ENCODE measurements around the gene CCNJL. TPM values are rescaled to one million over a fixed set of nuclear protein-coding genes. Genes with fewer than 3 reads are reported as not detected.
A peak's percentile ranks its signal among the peaks of the same experiment; 100 is the strongest.
"Not testable (repeated sequence)": the region's sequence is repeated elsewhere in the genome, so short reads cannot be mapped to it uniquely, and the experiment has no call there.

CCNJL gene
- total RNA-seq, 3 donors from 2014 or later, result 0.10 to 0.30 (median 0.13) TPM

GRCh38 chr5:160251406-160252155 is 60.8 kb downstream of the CCNJL start:
- ATAC-seq, result no peak
- H3K4me3 Mint-ChIP-seq, result no peak overlapping the region
- H3K4me1 Mint-ChIP-seq (ENCODE audit: low read depth), result no peaks in the 10 kb centered on the region
- H3K36me3 Mint-ChIP-seq (ENCODE audit: insufficient read depth), result no peaks in the 10 kb centered on the region
- no peaks in the 10 kb centered on the region for H3K9me3 Mint-ChIP-seq
- DNase-seq, result no peak
- peaks cover 3% of the 10 kb centered on the region for H3K27me3 Mint-ChIP-seq (ENCODE audit: low read depth)

- no peak for ATAC-seq
- H3K4me1 Mint-ChIP-seq (ENCODE audit: low read depth), result no peaks in the 10 kb centered on the region
- peaks cover 3% of the 10 kb centered on the region for H3K27me3 Mint-ChIP-seq (ENCODE audit: low read depth)
- no peaks in the 10 kb centered on the region for H3K36me3 Mint-ChIP-seq (ENCODE audit: insufficient read depth)
- DNase-seq, result no peak
- no peaks in the 10 kb centered on the region for H3K9me3 Mint-ChIP-seq
- no peak overlapping the region for H3K4me3 Mint-ChIP-seq
Measured at GRCh38 chr5:160250826-160251225, 61.5 kb downstream of the CCNJL start.

- Mint-ChIP-seq H3K4me3 (no peak overlapping the region), H3K27me3 (ENCODE audit: low read depth) (peaks cover 3% of the 10 kb centered on the region), H3K9me3 (no peaks in the 10 kb centered on the region), H3K4me1 (ENCODE audit: low read depth) (no peaks in the 10 kb centered on the region), H3K36me3 (ENCODE audit: insufficient read depth) (no peaks in the 10 kb centered on the region)
- no peak for DNase-seq
- no peak for ATAC-seq
Measured at GRCh38 chr5:160250226-160250625, 62.1 kb downstream of the CCNJL start.

GRCh38 chr5:160249570-160249969 is 62.8 kb downstream of the CCNJL start:
- not testable (repeated sequence) for DNase-seq; ATAC-seq; H3K27me3 Mint-ChIP-seq (ENCODE audit: low read depth); H3K4me3 Mint-ChIP-seq; H3K9me3 Mint-ChIP-seq; H3K4me1 Mint-ChIP-seq (ENCODE audit: low read depth); H3K36me3 Mint-ChIP-seq (ENCODE audit: insufficient read depth)

- Mint-ChIP-seq H3K4me1 (ENCODE audit: low read depth) (no peaks in the 10 kb centered on the region), H3K27me3 (ENCODE audit: low read depth) (peaks cover 2% of the 10 kb centered on the region), H3K9me3 (no peaks in the 10 kb centered on the region), H3K4me3 (no peak overlapping the region), H3K36me3 (ENCODE audit: insufficient read depth) (no peaks in the 10 kb centered on the region)
- DNase-seq (no peak), ATAC-seq (no peak)
Measured at GRCh38 chr5:160245506-160246086, 66.8 kb downstream of the CCNJL start.

GRCh38 chr5:160242145-160242544 is 70.2 kb downstream of the CCNJL start:
- Mint-ChIP-seq H3K4me1 (ENCODE audit: low read depth) (no peaks in the 10 kb centered on the region), H3K4me3 (no peak overlapping the region), H3K36me3 (ENCODE audit: insufficient read depth) (no peaks in the 10 kb centered on the region), H3K27me3 (ENCODE audit: low read depth) (peaks cover 10% of the 10 kb centered on the region), H3K9me3 (no peaks in the 10 kb centered on the region)
- ATAC-seq, result no peak
- DNase-seq, result no peak

- ATAC-seq (no peak), DNase-seq (no peak)
- Mint-ChIP-seq H3K27me3 (ENCODE audit: low read depth) (peaks cover 10% of the 10 kb centered on the region), H3K36me3 (ENCODE audit: insufficient read depth) (no peaks in the 10 kb centered on the region), H3K9me3 (no peaks in the 10 kb centered on the region), H3K4me3 (no peak overlapping the region), H3K4me1 (ENCODE audit: low read depth) (no peaks in the 10 kb centered on the region)
Measured at GRCh38 chr5:160240350-160240749, 72.0 kb downstream of the CCNJL start.

- ATAC-seq, result no peak
- no peaks in the 10 kb centered on the region for H3K9me3 Mint-ChIP-seq
- peaks cover 10% of the 10 kb centered on the region for H3K27me3 Mint-ChIP-seq (ENCODE audit: low read depth)
- H3K4me3 Mint-ChIP-seq, result no peak overlapping the region
- no peaks in the 10 kb centered on the region for H3K4me1 Mint-ChIP-seq (ENCODE audit: low read depth)
- DNase-seq, result no peak
- H3K36me3 Mint-ChIP-seq (ENCODE audit: insufficient read depth), result no peaks in the 10 kb centered on the region
Measured at GRCh38 chr5:160237571-160238093, 74.7 kb downstream of the CCNJL start.

- Mint-ChIP-seq H3K4me1 (ENCODE audit: low read depth) (no peaks in the 10 kb centered on the region), H3K9me3 (no peaks in the 10 kb centered on the region), H3K4me3 (no peak overlapping the region), H3K36me3 (ENCODE audit: insufficient read depth) (no peaks in the 10 kb centered on the region), H3K27me3 (ENCODE audit: low read depth) (peaks cover 8% of the 10 kb centered on the region)
- ATAC-seq (no peak), DNase-seq (no peak)
Measured at GRCh38 chr5:160235731-160236130, 76.6 kb downstream of the CCNJL start.

- Mint-ChIP-seq H3K4me1 (ENCODE audit: low read depth) (no peaks in the 10 kb centered on the region), H3K4me3 (no peak overlapping the region), H3K36me3 (ENCODE audit: insufficient read depth) (no peaks in the 10 kb centered on the region), H3K27me3 (ENCODE audit: low read depth) (peaks cover 2% of the 10 kb centered on the region), H3K9me3 (no peaks in the 10 kb centered on the region)
- DNase-seq (no peak), ATAC-seq (no peak)
Measured at GRCh38 chr5:160233215-160233614, 79.1 kb downstream of the CCNJL start.

- H3K4me1 Mint-ChIP-seq (ENCODE audit: low read depth), result no peaks in the 10 kb centered on the region
- DNase-seq (no peak), ATAC-seq (no peak)
- no peaks in the 10 kb centered on the region for H3K36me3 Mint-ChIP-seq (ENCODE audit: insufficient read depth)
- H3K4me3 Mint-ChIP-seq, result no peak overlapping the region
- no peaks in the 10 kb centered on the region for H3K27me3 Mint-ChIP-seq (ENCODE audit: low read depth)
- H3K9me3 Mint-ChIP-seq, result no peaks in the 10 kb centered on the region
Measured at GRCh38 chr5:160231783-160232342, 80.5 kb downstream of the CCNJL start.

GRCh38 chr5:160230686-160231527 is 81.5 kb downstream of the CCNJL start:
- H3K4me1 Mint-ChIP-seq (ENCODE audit: low read depth), result no peaks in the 10 kb centered on the region
- ATAC-seq, result no peak
- no peaks in the 10 kb centered on the region for H3K9me3 Mint-ChIP-seq
- no peak overlapping the region for H3K4me3 Mint-ChIP-seq
- no peaks in the 10 kb centered on the region for H3K27me3 Mint-ChIP-seq (ENCODE audit: low read depth)
- H3K36me3 Mint-ChIP-seq (ENCODE audit: insufficient read depth), result no peaks in the 10 kb centered on the region
- DNase-seq, result no peak

- H3K4me3 Mint-ChIP-seq, result no peak within 1 kb of the TSS
- peak in 1 of 2 donors; percentile 14 for ATAC-seq
- no peak for DNase-seq
- H3K27me3 Mint-ChIP-seq (ENCODE audit: low read depth), result peaks cover 2% of the 10 kb centered on the region
- H3K36me3 Mint-ChIP-seq (ENCODE audit: insufficient read depth), result no peaks in the 10 kb centered on the region
- no peaks in the 10 kb centered on the region for H3K9me3 Mint-ChIP-seq
- H3K4me1 Mint-ChIP-seq (ENCODE audit: low read depth), result no peaks in the 10 kb centered on the region
Measured at GRCh38 chr5:160229190-160229742, 83.1 kb downstream of the CCNJL start, which contains the start of gene FABP6. TSS of gene FABP6 (plus strand) at chr5:160229506. CDS start at chr5:160229558, 52 bp downstream.

- DNase-seq (no peak), ATAC-seq (no peak)
- no peaks in the 10 kb centered on the region for H3K4me1 Mint-ChIP-seq (ENCODE audit: low read depth)
Measured at GRCh38 chr5:160227012-160227411, 85.4 kb downstream of the CCNJL start.

More at GRCh38 chr5:160227012-160227411, 85.4 kb downstream of the CCNJL start:
- H3K9me3 Mint-ChIP-seq, result no peaks in the 10 kb centered on the region
- no peaks in the 10 kb centered on the region for H3K36me3 Mint-ChIP-seq (ENCODE audit: insufficient read depth)
- peaks cover 2% of the 10 kb centered on the region for H3K27me3 Mint-ChIP-seq (ENCODE audit: low read depth)
- no peak overlapping the region for H3K4me3 Mint-ChIP-seq

Data from activated T-cell treated with anti-CD3 and anti-CD28 coated beads, Interleukin-2, amount 50 U/mL, for 4 hours (primary cell).